ENCODE data around the gene MMS22L.

MMS22L gene

GRCh38 chr6:97292671-97293070 lies 9.7 kb upstream of the MMS22L start:
- Histone ChIP-seq H3K27me3 (ENCODE audit: insufficient read depth, poor library complexity, severe bottlenecking) (no peaks in the 10 kb centered on the region), H3K4me3 (replicated peaks; ENCODE audit: insufficient read depth, low read length) (no peak overlapping the region), H3K27ac (replicated peaks) (no peak overlapping the region)
- no peak for TF ChIP-seq CTCF (IDR thresholded peaks at IDR 0.05; ENCODE audit: insufficient read depth, low read length)
- no peak for TF ChIP-seq SPI1 (IDR thresholded peaks at IDR 0.05; ENCODE audit: borderline replicate concordance, low read depth)
- no peak for TF ChIP-seq POLR2AphosphoS5 (IDR thresholded peaks at IDR 0.05; ENCODE audit: low read depth)
- no peak for TF ChIP-seq GABPA (IDR thresholded peaks at IDR 0.05; ENCODE audit: low read depth)
- TF ChIP-seq REST (IDR thresholded peaks at IDR 0.05; ENCODE audit: insufficient replicate concordance, low read depth) = no peak
- no peak for DNase-seq (ENCODE audit: low read depth in 1 of 2, low spot score in 1 of 2)

GRCh38 chr6:97291896-97292295 lies 8.9 kb upstream of the MMS22L start:
- TF ChIP-seq CTCF (IDR thresholded peaks at IDR 0.05; ENCODE audit: insufficient read depth, low read length) (no peak), REST (IDR thresholded peaks at IDR 0.05; ENCODE audit: insufficient replicate concordance, low read depth) (no peak), POLR2AphosphoS5 (IDR thresholded peaks at IDR 0.05; ENCODE audit: low read depth) (no peak), SPI1 (IDR thresholded peaks at IDR 0.05; ENCODE audit: borderline replicate concordance, low read depth) (no peak)
- Histone ChIP-seq H3K27ac (replicated peaks) (no peak overlapping the region), H3K27me3 (ENCODE audit: insufficient read depth, poor library complexity, severe bottlenecking) (no peaks in the 10 kb centered on the region), H3K4me3 (replicated peaks; ENCODE audit: insufficient read depth, low read length) (no peak overlapping the region)
- DNase-seq (ENCODE audit: low read depth in 1 of 2, low spot score in 1 of 2) = no peak

GRCh38 chr6:97289332-97289731 lies 6.3 kb upstream of the MMS22L start:
- Histone ChIP-seq H3K27me3 (ENCODE audit: insufficient read depth, poor library complexity, severe bottlenecking) (no peaks in the 10 kb centered on the region), H3K4me3 (replicated peaks; ENCODE audit: insufficient read depth, low read length) (no peak overlapping the region), H3K27ac (replicated peaks) (no peak overlapping the region)
- TF ChIP-seq CTCF (IDR thresholded peaks at IDR 0.05; ENCODE audit: insufficient read depth, low read length) (no peak), POLR2AphosphoS5 (IDR thresholded peaks at IDR 0.05; ENCODE audit: low read depth) (no peak), SPI1 (IDR thresholded peaks at IDR 0.05; ENCODE audit: borderline replicate concordance, low read depth) (no peak), GABPA (IDR thresholded peaks at IDR 0.05; ENCODE audit: low read depth) (no peak), REST (IDR thresholded peaks at IDR 0.05; ENCODE audit: insufficient replicate concordance, low read depth) (no peak)
- no peak for DNase-seq (ENCODE audit: low read depth in 1 of 2, low spot score in 1 of 2)

All from HL-60 (cell line).